HepG2 (cell line): ENCODE measurements around the gene HCK. TPM values are rescaled to one million over a fixed set of nuclear protein-coding genes. Genes with fewer than 3 reads are reported as not detected.
A peak's percentile ranks its signal among the peaks of the same experiment; 100 is the strongest.

ENCODE experiments used
- ASH2L ChIP-seq: fragments of 300-600, 200-600 bp; sonication (generic); IDR thresholded peaks from 2 replicates; pipeline ENCODE4 v1.7.0; 2017; ENCODE audit warnings: low read depth, mild to moderate bottlenecking, moderate library complexity, mixed read lengths, low read length; ENCODE audit not compliant: insufficient read length
- CBX1 ChIP-seq: IDR thresholded peaks from one replicate; pipeline ENCODE4 v1.6.1; 2016; ENCODE audit warnings: antibody characterized with exemption, low read depth
- CENPT ChIP-seq: sonication (generic); formaldehyde crosslinking; IDR thresholded peaks from 2 replicates; pipeline ENCODE4 v1.8.0; 2022; ENCODE audit warnings: low read depth, mild to moderate bottlenecking, moderate library complexity, missing genetic modification reagents
- ELF1 ChIP-seq: sonication (generic); formaldehyde crosslinking; IDR thresholded peaks from 2 replicates; pipeline ENCODE4 v1.4.0; 2020; ENCODE audit warnings: missing genetic modification reagents
- JARID2 ChIP-seq: sonication (generic); formaldehyde crosslinking; IDR thresholded peaks from 2 replicates; pipeline ENCODE4 v1.8.1; 2023; ENCODE audit warnings: missing genetic modification reagents, inconsistent platforms; ENCODE audit not compliant: insufficient replicate concordance
- RARA ChIP-seq: IDR thresholded peaks from 2 replicates; pipeline ENCODE4 v1.6.1; 2016; ENCODE audit warnings: missing genetic modification reagents, missing compliant biosample characterization
- SOX13 ChIP-seq, 3 experiments: fragments of 450-650 bp in 1 of 3; sonication (generic) in 1 of 3; formaldehyde crosslinking in 1 of 3; IDR thresholded peaks in 2 of 3; conservative IDR thresholded peaks in 1 of 3; 2 replicates each; pipeline versions ENCODE4 v1.5.0 to v1.6.1; 2016 to 2020; ENCODE audit warnings: antibody characterized with exemption in 1 of 3, mild to moderate bottlenecking in 1 of 3, missing compliant biosample characterization in 1 of 3, missing genetic modification reagents in 1 of 3, moderate library complexity in 1 of 3
- TEAD3 ChIP-seq: optimal IDR thresholded peaks from 2 replicates; pipeline ENCODE3; 2016; ENCODE audit warnings: borderline replicate concordance
- TFAP4 ChIP-seq: sonication (generic); IDR thresholded peaks from 2 replicates; pipeline ENCODE4 v1.6.1; 2016; ENCODE audit warnings: low read depth, borderline replicate concordance
- ZBTB44 ChIP-seq: sonication (generic); formaldehyde crosslinking; IDR thresholded peaks from 2 replicates; pipeline ENCODE4 v1.4.0; 2020; ENCODE audit warnings: missing genetic modification reagents
- ZFP82 ChIP-seq: sonication (generic); formaldehyde crosslinking; IDR thresholded peaks from 2 replicates; pipeline ENCODE4 v1.5.1; 2020; ENCODE audit warnings: mild to moderate bottlenecking, missing genetic modification reagents, borderline replicate concordance
- ZHX1 ChIP-seq: sonication (generic); formaldehyde crosslinking; IDR thresholded peaks from 2 replicates; pipeline ENCODE4 v1.8.1; 2022; ENCODE audit warnings: low read depth, mild to moderate bottlenecking, missing genetic modification reagents
- ZNF142 ChIP-seq: sonication (generic); formaldehyde crosslinking; IDR thresholded peaks from 2 replicates; pipeline ENCODE4 v1.4.0; 2020; ENCODE audit warnings: missing genetic modification reagents
- ZNF160 ChIP-seq: sonication (generic); formaldehyde crosslinking; IDR thresholded peaks from 2 replicates; pipeline ENCODE4 v1.8.0; 2022; ENCODE audit warnings: mild to moderate bottlenecking, inconsistent platforms, missing genetic modification reagents
- ZNF350 ChIP-seq: sonication (generic); formaldehyde crosslinking; IDR thresholded peaks from 2 replicates; pipeline ENCODE4 v1.4.0; 2020; ENCODE audit warnings: mild to moderate bottlenecking, low read depth, missing genetic modification reagents, borderline replicate concordance
- ZNF44 ChIP-seq: sonication (generic); formaldehyde crosslinking; IDR thresholded peaks from 2 replicates; pipeline ENCODE4 v1.5.1; 2020; ENCODE audit warnings: mild to moderate bottlenecking, missing genetic modification reagents
- ZNF557 ChIP-seq: sonication (generic); formaldehyde crosslinking; IDR thresholded peaks from 2 replicates; pipeline ENCODE4 v1.4.0; 2020; ENCODE audit warnings: missing genetic modification reagents
- ZNF772 ChIP-seq: sonication (generic); formaldehyde crosslinking; IDR thresholded peaks from 2 replicates; pipeline ENCODE4 v1.5.0; 2020; ENCODE audit warnings: mild to moderate bottlenecking, missing genetic modification reagents
- ZNF777 ChIP-seq: sonication (generic); formaldehyde crosslinking; IDR thresholded peaks from 2 replicates; pipeline ENCODE4 v1.4.0; 2020; ENCODE audit warnings: missing genetic modification reagents
- polyA plus RNA-seq, 8 experiments: library from polyadenylated mRNA; depleted of rRNA in 3 of 8; stranded (reverse) in 7 of 8; unstranded in 1 of 8; fragments of >200 nt; fragmentation: Illumina TruSeq in 4 of 8; extraction: Trizol in 4 of 8; gene quantifications; 2 replicates each; pipeline versions ENCODE4 v1.2.1 to v1.2.3, GENCODE V29; 2011 to 2016; ENCODE audit warnings: low read depth in 4 of 8, missing spikeins in 1 of 8, mixed read lengths in 1 of 8; ENCODE audit not compliant: insufficient read depth in 1 of 8
- total RNA-seq, 5 experiments: library from RNA; depleted of rRNA; stranded (reverse); fragments of >200 nt; fragmentation: Illumina TruSeq; extraction: Trizol; gene quantifications; 2 replicates each; pipeline ENCODE4 v1.2.3, GENCODE V29; 2016; ENCODE audit warnings: low read depth in 1 of 5

HCK gene
- total and polyA plus RNA-seq, 2 of the 13 experiments (the other 11 are each of a cell fraction or from before 2014, with no cell fraction given), result 0.04 TPM; not detected in 1

- no peak for TF ChIP-seq ZNF142
- no peak for TF ChIP-seq CBX1
- TF ChIP-seq ZNF772 (CRISPR knock-in tag), result no peak
- no peak for TF ChIP-seq ELF1 (CRISPR knock-in tag)
- no peak for TF ChIP-seq SOX13 (IDR thresholded peaks at IDR 0.05)
- TF ChIP-seq SOX13 (CRISPR knock-in tag; conservative IDR thresholded peaks at IDR 0.05 in 1 of 2, IDR thresholded peaks at IDR 0.05 in 1 of 2), result no peak
- TF ChIP-seq ZNF557 (CRISPR knock-in tag), result no peak
- TF ChIP-seq ZNF160 (CRISPR knock-in tag), result no peak
- no peak for TF ChIP-seq TFAP4
- TF ChIP-seq ZHX1, result no peak
- peak; percentile 25 for TF ChIP-seq TEAD3 (CRISPR knock-in tag)
- no peak for TF ChIP-seq CENPT
- TF ChIP-seq ZNF777, result no peak
- TF ChIP-seq JARID2, result no peak
- TF ChIP-seq ZBTB44 (CRISPR knock-in tag), result no peak
- no peak for TF ChIP-seq RARA (CRISPR knock-in tag)
- TF ChIP-seq ZNF44 (CRISPR knock-in tag), result 0 out of 2 replicates have a peak, but pooled peaks have one; percentile 53
- TF ChIP-seq ZFP82 (CRISPR knock-in tag), result no peak
- TF ChIP-seq ZNF350 (CRISPR knock-in tag), result no peak
- TF ChIP-seq ASH2L, result no peak
These were observed 34.3 kb upstream of the HCK start (continued) for GRCh38 chr20:32017711-32018251.
